Fibroblast of lung (primary cell): ENCODE data around the gene CENPF.

Experiments used
- CTCF ChIP-seq, 2 donors: IDR thresholded peaks in 1 of 2; conservative IDR thresholded peaks in 1 of 2; 1 replicate in 1 of 2; 2 replicates in 1 of 2; pipeline ENCODE4 v1.5.1; 2011 to 2012; ENCODE audit warnings: low read length in 2 of 2, control low read depth in 1 of 2, inconsistent platforms in 1 of 2, low read depth in 1 of 2, mild to moderate bottlenecking in 1 of 2
- EZH2 ChIP-seq: IDR thresholded peaks from 2 replicates; pipeline ENCODE4 v1.5.1; 2012; ENCODE audit warnings: low read length, control low read depth, mild to moderate bottlenecking; ENCODE audit errors: missing control alignments

- TF ChIP-seq CTCF (conservative IDR thresholded peaks at IDR 0.05 in 1 of 2, IDR thresholded peaks at IDR 0.05 in 1 of 2; ENCODE audit: low read depth in 1 of 2, low read length in 2 of 2) (no peak), EZH2 (no peak)
These were observed 13.9 kb upstream of the CENPF start for GRCh38 chr1:214588963-214589597.
